K562 (cell line): ENCODE data around the gene PRF1. TPM values are rescaled to one million over a fixed set of nuclear protein-coding genes. Genes with fewer than 3 reads are reported as not detected.

Experiments used
- CBX2 ChIP-seq: fragments of 200-600 bp; sonication (generic); IDR thresholded peaks from one replicate; pipeline ENCODE4 v1.6.1; 2012; ENCODE audit warnings: mild to moderate bottlenecking, low read length, inconsistent platforms; ENCODE audit not compliant: insufficient read depth, poor library complexity, severe bottlenecking
- CC2D1A ChIP-seq: fragments of 450-650 bp; IDR thresholded peaks from 2 replicates; pipeline ENCODE4 v1.6.1; 2017; ENCODE audit warnings: mild to moderate bottlenecking
- DNMT1 ChIP-seq: fragments of 450-650 bp; IDR thresholded peaks from 2 replicates; pipeline ENCODE4 v1.6.1; 2016; ENCODE audit warnings: antibody characterized with exemption, mild to moderate bottlenecking
- EGR1 ChIP-seq: fragments of 450-650 bp; conservative IDR thresholded peaks from 2 replicates; pipeline ENCODE4 v1.6.1; 2017; ENCODE audit warnings: mild to moderate bottlenecking
- ELF4 ChIP-seq: fragments of 450-650 bp; formaldehyde crosslinking; IDR thresholded peaks from 2 replicates; pipeline ENCODE4 v1.4.0; 2022; ENCODE audit warnings: missing genetic modification characterization
- ESRRB ChIP-seq: fragments of 250-450 bp; sonication (Bioruptor Pico); IDR thresholded peaks from 2 replicates; pipeline ENCODE4 v1.5.0; 2020; ENCODE audit warnings: mild to moderate bottlenecking, moderate library complexity, borderline replicate concordance
- FIP1L1 ChIP-seq: fragments of 200-400 bp; formaldehyde crosslinking; IDR thresholded peaks from 2 replicates; pipeline ENCODE4 v1.6.1; 2018; ENCODE audit warnings: mild to moderate bottlenecking, low read depth, low read length; ENCODE audit not compliant: poor library complexity, severe bottlenecking
- GTF2F1 ChIP-seq: IDR thresholded peaks from 2 replicates; pipeline ENCODE4 v1.6.1; 2011; ENCODE audit warnings: low read depth, low read length, improper control_type of control experiment
- HDAC1 ChIP-seq, 2 experiments: fragments of 450-650 bp; IDR thresholded peaks; 2 replicates each; pipeline ENCODE4 v1.6.1; 2016 to 2017; ENCODE audit warnings: inconsistent platforms in 1 of 2, mild to moderate bottlenecking in 1 of 2, moderate library complexity in 1 of 2
- NFIC ChIP-seq: fragments of 450-650 bp; IDR thresholded peaks from 2 replicates; pipeline ENCODE4 v1.6.1; 2017; ENCODE audit warnings: mild to moderate bottlenecking, inconsistent platforms
- PHF21A ChIP-seq: fragments of 450-650 bp; IDR thresholded peaks from 2 replicates; pipeline ENCODE4 v1.6.1; 2017; ENCODE audit warnings: low read depth, borderline replicate concordance
- POLR2G ChIP-seq: fragments of 200-400 bp; formaldehyde crosslinking; IDR thresholded peaks from 2 replicates; pipeline ENCODE4 v1.6.1; 2017; ENCODE audit warnings: low read depth, mild to moderate bottlenecking, antibody characterized with exemption, low read length, moderate library complexity
- ZNF134 ChIP-seq: fragments of 250-450 bp; sonication (Bioruptor Pico); conservative IDR thresholded peaks from 2 replicates; pipeline ENCODE4 v1.4.0; 2020
- ZNF644 ChIP-seq: fragments of 200-800 bp; sonication (Bioruptor generic); IDR thresholded peaks from 2 replicates; pipeline ENCODE4 v1.6.1; 2016; ENCODE audit warnings: low read depth, missing genetic modification characterization, missing compliant biosample characterization
- ZNF766 ChIP-seq: fragments of 200-800 bp; sonication (Bioruptor generic); conservative IDR thresholded peaks from 2 replicates; pipeline ENCODE4 v1.6.1; 2016; ENCODE audit warnings: missing genetic modification characterization, missing compliant biosample characterization
- polyA plus RNA-seq, 8 experiments: library from polyadenylated mRNA; depleted of rRNA in 4 of 8; stranded (reverse) in 5 of 8; unstranded in 3 of 8; fragments of >200 nt; fragmentation: Nextera tagmentation in 2 of 8; fragmentation: Illumina TruSeq in 1 of 8; extraction: Ambion mirVana in 2 of 8; extraction: Trizol in 1 of 8; gene quantifications; 2 replicates each; pipeline versions ENCODE4 v1.2.1 to v1.2.3, GENCODE V29; 2011 to 2014; ENCODE audit warnings: inconsistent platforms in 1 of 8, missing spikeins in 1 of 8
- total RNA-seq, 7 experiments: library from RNA; depleted of rRNA in 6 of 7; stranded (reverse); fragments of >200 nt in 6 of 7; fragmentation: Illumina TruSeq in 2 of 7; extraction: Trizol in 2 of 7; gene quantifications; 2 replicates each; pipeline versions ENCODE4 v1.2.1 to v1.2.3, GENCODE V29; 2011 to 2021; ENCODE audit warnings: low replicate concordance in 1 of 7
- TF ChIP-seq, protein P1 (sequence below): fragments of 250-450 bp; sonication (Bioruptor Pico); IDR thresholded peaks from 2 replicates; pipeline ENCODE4 v1.4.0; 2020
- TF ChIP-seq, protein P2 (sequence below): IDR thresholded peaks from 2 replicates; pipeline ENCODE4 v1.6.1; 2011; ENCODE audit not compliant: insufficient read length; ENCODE audit errors: extremely low read depth
- TF ChIP-seq, protein P3 (sequence below), 2 experiments: fragments of 450-650 bp; IDR thresholded peaks; 2 replicates each; pipeline ENCODE4 v1.6.1; 2016; ENCODE audit warnings: mild to moderate bottlenecking in 2 of 2, borderline replicate concordance in 1 of 2, low read depth in 1 of 2, moderate library complexity in 1 of 2

Gene PRF1
- total and polyA plus RNA-seq, 9 of the 15 experiments (the other 6 are each of a cell fraction or from before 2014, with no cell fraction given) = 3.8 to 8.6 (median 6.3) TPM

DNA sequence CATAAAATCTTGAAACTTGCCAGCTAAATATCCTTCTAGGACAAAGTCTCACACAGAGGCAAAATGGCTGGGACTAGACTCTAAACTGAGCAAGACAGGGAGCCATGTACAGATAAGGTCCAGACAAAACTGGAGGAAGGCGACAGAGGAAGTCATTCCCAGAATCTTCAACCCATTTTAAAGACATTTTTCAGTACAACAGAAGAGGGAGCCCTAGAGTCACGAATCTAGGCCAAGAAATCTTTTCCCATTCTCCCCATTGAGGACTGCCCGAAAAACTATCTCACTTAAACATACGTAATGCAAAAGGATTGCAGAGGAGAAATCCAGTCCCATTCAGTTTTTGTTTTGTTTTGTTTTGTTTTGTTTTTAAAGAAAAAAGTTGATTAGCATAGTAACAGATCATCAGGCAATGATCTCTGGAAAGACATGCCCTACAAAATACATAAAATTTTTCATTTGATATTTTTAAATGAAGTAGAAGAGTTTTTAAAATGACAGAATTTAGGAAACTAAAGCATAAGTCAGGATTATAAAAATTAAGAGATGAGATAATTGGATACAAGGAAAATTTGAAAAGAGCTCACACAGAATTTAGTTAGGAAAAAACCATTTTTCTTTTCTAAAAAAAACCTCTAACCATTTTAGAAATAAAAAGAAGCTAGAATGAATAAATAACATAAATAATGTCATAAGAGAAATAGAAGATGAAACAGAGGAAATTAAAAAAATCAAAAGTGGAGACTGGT lies 16.9 kb upstream of the PRF1 start (continued):
- TF ChIP-seq ESRRB (CRISPR knock-in tag) = no peak
- TF ChIP-seq HDAC1 (IDR thresholded peaks at IDR 0.05) = peak in 1 of 2 experiments; percentile 27; a peak in 1 of 4 replicates
- TF ChIP-seq CC2D1A = peak; percentile 93
- no peak for TF ChIP-seq FIP1L1
- 0 out of 2 replicates have a peak, but pooled peaks have one; percentile 44 for TF ChIP-seq ELF4 (CRISPR knock-in tag)
- TF ChIP-seq ZNF644 = no peak
- TF ChIP-seq PHF21A = no peak
- no peak for TF ChIP-seq EGR1
- 0 out of 2 replicates have a peak, but pooled peaks have one; percentile 29 for TF ChIP-seq NFIC
- TF ChIP-seq, protein P1, sequence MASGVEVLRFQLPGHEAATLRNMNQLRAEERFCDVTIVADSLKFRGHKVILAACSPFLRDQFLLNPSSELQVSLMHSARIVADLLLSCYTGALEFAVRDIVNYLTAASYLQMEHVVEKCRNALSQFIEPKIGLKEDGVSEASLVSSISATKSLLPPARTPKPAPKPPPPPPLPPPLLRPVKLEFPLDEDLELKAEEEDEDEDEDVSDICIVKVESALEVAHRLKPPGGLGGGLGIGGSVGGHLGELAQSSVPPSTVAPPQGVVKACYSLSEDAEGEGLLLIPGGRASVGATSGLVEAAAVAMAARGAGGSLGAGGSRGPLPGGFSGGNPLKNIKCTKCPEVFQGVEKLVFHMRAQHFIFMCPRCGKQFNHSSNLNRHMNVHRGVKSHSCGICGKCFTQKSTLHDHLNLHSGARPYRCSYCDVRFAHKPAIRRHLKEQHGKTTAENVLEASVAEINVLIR (CRISPR knock-in tag) = no peak
- TF ChIP-seq POLR2G = no peak
- TF ChIP-seq DNMT1 = no peak
- TF ChIP-seq GTF2F1 = no peak
- TF ChIP-seq, protein P2, sequence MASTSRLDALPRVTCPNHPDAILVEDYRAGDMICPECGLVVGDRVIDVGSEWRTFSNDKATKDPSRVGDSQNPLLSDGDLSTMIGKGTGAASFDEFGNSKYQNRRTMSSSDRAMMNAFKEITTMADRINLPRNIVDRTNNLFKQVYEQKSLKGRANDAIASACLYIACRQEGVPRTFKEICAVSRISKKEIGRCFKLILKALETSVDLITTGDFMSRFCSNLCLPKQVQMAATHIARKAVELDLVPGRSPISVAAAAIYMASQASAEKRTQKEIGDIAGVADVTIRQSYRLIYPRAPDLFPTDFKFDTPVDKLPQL = no peak
- TF ChIP-seq, protein P3, sequence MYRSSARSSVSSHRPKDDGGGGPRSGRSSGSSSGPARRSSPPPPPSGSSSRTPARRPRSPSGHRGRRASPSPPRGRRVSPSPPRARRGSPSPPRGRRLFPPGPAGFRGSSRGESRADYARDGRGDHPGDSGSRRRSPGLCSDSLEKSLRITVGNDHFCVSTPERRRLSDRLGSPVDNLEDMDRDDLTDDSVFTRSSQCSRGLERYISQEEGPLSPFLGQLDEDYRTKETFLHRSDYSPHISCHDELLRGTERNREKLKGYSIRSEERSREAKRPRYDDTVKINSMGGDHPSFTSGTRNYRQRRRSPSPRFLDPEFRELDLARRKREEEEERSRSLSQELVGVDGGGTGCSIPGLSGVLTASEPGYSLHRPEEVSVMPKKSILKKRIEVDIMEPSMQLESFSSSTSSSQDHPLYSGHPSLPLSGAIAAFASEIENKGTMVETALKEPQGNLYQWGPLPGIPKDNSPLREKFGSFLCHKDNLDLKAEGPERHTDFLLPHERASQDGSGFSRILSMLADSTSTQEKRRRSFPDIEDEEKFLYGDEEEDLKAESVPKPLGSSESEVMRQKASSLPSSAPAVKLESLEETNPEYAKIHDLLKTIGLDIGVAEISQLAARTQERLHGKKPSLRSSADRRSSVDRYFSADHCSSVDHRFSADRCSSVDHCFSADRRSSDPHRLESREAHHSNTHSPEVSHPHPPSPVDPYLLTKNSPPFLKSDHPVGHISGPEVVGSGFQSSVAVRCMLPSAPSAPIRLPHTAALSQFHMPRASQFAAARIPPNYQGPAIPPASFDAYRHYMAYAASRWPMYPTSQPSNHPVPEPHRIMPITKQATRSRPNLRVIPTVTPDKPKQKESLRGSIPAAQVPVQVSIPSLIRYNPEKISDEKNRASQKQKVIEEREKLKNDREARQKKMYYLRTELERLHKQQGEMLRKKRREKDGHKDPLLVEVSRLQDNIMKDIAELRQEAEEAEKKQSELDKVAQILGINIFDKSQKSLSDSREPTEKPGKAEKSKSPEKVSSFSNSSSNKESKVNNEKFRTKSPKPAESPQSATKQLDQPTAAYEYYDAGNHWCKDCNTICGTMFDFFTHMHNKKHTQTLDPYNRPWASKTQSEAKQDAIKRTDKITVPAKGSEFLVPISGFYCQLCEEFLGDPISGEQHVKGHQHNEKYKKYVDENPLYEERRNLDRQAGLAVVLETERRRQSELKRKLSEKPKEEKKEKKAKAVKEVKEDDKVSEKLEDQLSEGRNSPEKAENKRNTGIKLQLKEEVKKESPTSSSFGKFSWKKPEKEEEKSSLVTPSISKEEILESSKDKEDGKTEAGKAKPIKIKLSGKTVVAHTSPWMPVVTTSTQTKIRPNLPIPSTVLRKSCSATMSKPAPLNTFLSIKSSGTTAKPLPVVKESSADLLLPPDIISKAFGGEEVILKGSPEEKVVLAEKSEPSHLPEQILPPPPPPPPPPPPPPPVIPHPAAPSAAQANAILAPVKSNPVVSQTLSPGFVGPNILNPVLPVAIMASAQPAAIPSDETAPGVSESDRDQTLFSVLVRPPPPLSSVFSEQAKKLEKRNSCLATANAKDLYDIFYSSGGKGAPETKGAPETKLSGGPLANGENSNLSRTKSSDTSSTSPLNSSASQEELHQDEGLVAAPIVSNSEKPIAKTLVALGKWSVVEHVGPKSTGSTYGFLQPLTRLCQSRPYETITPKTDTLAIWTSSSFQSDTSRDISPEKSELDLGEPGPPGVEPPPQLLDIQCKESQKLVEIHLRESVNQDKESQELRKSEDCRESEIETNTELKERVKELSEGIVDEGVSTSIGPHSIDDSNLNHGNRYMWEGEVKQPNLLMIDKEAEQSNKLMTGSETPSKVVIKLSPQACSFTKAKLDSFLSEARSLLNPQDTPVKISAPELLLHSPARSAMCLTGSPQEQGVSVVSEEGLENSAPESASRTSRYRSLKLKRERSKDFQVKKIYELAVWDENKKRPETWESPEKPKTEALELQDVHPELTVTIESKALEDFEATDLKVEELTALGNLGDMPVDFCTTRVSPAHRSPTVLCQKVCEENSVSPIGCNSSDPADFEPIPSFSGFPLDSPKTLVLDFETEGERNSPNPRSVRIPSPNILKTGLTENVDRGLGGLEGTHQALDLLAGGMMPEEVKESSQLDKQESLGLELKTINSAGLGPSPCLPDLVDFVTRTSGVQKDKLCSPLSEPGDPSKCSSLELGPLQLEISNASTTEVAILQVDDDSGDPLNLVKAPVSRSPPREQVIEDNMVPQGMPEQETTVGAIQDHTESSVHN (IDR thresholded peaks at IDR 0.05; ENCODE audit: borderline replicate concordance in 1 of 2, low read depth in 1 of 2) = 0 out of 4 replicates have a peak, but pooled peaks of 1 of the 2 experiments have one; percentile 33
- TF ChIP-seq ZNF134 (CRISPR knock-in tag) = 0 out of 2 replicates have a peak, but pooled peaks have one; percentile 51
- TF ChIP-seq ZNF766 (CRISPR knock-in tag) = no peak
- no peak for TF ChIP-seq CBX2
